DMS53 treated with DMSO at 0.1 percent for 48 hours (cell line): ENCODE data around the gene DGKB.

Source experiments
- DNase-seq: peaks from one replicate; lab custom pipeline; 2025; ENCODE audit not compliant: unreplicated experiment; lab: John Stamatoyannopoulos, UW

Gene DGKB

DNA sequence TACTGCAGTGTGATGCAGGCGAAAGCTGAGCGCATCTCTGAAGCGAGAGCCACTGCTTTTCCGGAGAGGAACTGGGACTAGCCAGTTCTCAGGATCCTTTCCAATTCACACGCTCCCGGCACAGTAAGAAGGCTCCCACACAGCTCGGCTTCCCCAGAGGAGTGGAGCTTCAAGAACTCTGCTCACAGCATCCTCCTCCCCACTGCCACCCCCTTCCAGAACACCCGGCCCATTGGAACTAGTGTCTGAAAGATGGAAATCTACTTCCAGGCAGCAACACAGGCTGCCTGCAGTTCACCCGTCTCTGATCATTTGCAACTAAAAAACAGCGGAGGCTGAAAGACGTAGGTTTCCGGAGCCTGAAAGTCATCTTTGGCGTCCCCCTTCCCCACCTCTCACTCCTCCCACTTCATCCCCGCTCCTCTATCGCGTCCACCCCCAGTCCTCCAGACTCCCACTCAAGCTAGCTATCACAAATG lies at the start of gene DGKB:
DGKB (minus strand) TSS at position 163 of the 479 bp plus-strand sequence.
- peak; percentile 40 for DNase-seq

DNA sequence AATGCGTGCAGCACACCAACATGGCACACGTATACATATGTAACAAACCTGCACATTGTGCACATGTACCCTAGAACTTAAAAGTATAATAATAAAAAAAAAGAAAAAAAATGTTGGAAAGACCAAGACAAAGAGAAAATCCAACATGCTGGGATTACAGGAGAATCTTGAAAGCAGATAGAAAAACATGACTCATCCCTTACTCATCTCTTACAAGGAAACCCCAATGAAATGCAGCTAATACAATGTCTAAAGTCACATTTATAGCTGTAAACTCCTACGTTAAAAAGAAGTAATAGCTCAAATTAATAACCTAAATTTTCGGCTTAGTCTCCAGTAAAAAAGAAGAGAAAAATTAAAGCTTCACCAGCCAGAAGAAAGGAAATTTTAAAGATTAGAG lies 47.5 kb upstream of the DGKB start:
- DNase-seq = no peak

DNA sequence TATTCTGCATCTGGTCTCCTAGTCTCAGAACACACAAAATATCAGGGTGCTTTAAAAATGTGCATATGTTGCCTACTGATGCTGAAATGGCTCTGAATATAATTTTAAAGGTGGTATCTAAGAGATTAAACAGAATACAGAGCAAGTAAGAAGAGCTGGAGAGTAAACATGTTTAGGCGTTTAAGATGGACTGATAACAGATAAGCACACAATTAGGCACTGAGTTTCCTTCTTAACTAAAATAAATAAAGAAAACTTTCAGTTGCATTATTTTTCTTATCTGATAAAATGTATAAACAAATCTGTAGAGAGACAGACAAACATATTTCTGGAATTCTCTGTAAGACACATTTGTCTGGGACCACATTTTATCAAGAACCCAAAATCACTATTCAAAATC lies 35.6 kb upstream of the DGKB start:
- DNase-seq = no peak

DNA sequence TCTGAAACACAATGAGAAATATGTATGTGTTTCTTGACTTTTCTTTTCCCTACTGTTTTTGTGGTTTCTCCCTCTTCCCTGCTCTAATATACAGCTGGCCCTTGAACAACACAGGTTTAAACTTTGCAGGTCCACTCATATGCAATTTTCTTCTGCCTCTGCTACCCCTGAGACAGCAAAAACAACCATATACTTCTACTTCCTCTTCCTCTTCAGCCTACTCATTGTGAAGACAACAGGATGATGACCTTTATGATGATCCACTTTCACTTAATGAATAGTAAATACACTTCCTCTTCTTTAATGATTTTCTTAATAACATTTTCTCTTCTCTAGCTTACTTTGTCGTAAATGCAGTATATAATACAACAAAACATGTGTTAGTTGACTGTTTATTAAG lies 35.0 kb upstream of the DGKB start:
- peak; percentile 10 for DNase-seq

DNA sequence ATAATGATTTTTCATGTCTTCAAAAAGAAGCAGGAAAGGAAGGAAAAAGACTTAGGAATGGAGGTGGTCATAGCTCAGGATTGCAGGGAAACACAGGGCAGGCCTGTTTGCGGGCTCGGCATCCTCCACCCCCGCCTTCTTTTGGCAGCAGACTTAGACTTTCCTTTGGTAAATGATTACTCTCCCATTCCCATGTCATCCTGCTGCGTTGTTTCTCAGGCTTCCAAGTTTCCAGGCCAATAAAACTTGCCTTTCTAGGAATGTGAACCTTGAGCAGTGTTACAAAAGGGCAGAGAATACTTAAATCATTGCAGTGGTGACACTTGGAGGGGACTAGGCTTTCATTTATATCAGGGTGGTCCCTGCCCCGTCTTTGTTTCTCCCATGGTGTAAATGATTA lies 34.0 kb upstream of the DGKB start:
- DNase-seq = no peak

DNA sequence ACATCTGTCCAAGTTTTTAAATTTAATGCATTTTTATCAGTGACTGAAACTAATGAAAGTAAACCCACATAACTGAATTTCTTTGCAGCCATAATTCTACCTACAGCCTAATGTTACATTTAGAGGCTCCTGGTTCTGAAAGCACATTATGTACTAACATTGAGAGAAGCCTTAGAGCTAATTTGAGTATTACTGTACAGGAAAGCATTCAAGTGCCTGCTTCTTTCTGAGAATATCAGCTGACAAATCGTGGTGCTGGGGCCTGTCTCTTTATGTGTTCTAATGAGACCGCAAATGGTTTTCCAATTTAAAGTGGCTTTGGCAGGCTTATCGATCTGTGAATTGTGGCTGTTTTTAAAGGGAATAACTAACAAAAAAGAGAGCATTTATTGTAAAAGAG lies 32.3 kb upstream of the DGKB start:
- no peak for DNase-seq

DNA sequence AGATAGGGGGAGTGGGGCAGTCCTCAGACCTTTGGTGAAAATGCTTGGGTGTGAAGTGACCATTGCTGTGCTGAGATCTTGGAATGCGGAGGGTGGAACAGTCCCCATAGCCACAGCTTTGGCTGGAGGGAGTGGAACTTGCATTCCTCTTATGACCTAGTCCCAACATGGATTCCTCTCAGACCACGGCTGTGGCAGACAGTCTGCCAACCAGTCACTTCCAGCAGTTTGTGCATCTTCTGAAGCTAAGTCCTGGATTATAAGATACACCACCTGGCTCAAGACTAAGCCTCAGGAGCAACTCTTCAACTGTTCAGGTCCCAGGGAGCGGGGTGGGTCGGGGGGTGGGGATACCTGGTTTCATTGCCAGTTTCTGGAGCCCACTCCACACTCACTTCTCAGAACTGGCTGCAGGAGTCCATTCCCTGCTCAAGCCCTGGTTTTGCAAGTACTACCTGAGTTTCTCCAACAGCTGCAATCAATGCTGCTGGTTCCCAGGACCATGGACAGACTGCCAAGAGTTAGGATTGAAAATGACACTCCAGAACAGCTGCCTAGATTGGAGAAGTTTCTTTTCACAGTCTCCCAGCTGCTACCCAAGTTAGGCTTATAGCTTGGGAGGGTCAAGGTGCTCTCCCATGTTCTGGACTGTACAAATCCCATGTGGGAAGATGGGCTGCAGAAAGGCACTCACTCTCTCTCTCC lies 29.1 kb upstream of the DGKB start:
- DNase-seq = no peak

DNA sequence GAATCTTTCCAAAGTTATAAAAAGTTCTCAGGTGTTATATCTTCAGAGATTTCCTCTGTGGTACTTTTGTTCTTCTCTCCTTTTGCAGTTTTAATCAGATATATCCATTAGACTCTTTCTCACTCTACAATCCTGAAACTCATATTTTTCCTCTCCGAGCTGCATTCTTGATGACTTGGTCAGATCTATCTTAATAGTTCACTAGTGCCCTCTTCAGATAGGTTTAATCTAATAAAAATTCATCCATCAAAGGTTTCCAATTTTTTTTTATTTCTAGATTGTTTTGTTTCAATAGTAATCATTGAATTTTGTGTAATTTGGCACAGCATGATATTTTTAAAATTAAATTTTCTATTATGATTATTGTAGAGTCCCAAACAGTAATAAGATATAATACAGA lies 21.8 kb upstream of the DGKB start:
- DNase-seq = peak; percentile 5

DNA sequence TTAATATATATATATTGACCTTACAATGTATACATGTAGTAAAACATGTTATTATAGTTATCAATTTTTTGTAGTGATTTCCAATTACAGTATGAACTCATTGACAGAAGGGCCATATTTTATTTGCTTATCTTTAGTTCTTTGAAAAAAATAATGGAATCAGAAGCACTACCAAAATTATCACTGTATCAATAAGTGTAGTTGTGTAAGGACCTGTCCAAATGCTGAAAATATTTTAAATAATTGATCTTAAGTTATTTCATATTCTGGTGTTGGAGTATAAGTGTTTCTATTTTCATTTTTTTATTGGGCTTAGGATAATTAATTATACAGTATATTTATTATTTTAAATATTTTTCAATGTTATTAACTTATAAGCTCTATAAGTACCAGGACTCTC lies 8.5 kb upstream of the DGKB start:
- DNase-seq = no peak

DNA sequence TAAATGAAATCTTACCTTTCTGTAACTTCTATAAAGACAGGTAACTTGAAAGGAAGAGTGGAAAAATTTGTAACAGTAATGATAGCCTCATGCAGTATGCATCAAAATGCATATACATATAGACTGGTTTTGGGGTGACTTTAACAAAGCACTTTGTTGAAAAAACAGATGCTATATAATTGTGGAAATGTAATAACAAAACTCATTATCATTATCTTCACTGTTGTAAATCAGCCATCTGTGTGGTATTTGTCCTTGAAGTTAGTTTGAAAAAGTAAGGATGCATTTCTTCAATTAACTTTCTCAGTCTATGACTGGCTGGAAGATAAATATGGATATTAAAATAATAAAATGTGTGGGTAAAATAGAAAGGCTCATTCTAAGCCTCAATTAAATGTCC lies 6.1 kb upstream of the DGKB start:
- DNase-seq = no peak

DNA sequence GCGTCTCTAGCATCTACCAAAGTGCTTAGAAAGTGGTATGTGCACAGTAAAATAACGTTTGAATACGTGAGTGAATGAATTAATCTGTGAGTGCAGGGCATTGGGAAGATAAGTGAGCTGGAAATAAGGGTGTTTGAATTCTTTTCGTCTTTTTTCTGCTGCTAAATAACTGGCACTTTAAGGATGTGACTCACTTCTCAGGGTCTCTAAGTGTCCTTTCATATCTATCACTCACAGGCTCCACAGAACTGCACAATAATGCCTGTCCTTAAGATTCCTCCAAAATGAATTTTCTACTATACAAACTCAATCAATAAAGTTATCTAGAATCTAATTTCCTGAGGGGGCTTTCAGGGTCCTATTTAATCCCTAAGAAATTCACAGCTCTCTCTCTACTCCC lies 3.2 kb upstream of the DGKB start:
- DNase-seq = peak; percentile 33

DNA sequence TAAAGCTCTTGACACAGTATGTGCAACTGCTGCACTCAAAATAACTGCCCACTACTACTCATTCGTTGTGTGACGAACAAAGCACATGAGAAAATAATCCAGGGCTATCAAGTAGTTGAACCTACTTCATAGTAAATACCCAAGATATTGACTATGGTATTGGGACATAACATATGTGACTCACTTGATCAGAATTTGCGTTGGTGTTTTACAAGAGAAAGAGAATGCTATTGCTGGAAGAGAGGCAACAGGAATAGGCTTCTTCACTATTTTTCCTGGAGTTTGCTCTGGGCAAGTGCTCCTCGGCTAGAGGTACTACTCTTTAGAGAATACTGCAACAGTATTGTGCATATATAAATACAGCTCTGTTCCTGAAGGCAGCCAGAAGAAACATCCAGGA lies 2.5 kb downstream of the DGKB start:
- no peak for DNase-seq

DNA sequence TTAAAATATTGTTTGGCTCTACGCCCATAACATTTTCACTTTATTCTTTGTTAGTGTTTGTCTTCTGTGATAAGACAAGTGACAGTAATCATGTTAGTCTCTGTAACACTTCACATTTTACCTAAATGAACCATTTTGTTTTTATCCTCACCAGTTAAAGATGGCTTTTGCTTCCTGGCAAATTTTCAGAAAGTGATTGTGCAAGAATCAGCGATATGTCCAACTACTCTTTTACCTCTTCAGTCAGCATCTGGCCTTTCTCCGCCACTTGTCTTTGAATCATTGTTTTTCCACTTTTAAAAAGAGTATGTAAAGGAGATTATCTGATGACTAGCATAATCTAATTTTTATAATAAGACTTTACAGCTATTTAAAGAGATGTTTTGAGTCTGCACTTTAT lies 3.5 kb downstream of the DGKB start:
- no peak for DNase-seq

DNA sequence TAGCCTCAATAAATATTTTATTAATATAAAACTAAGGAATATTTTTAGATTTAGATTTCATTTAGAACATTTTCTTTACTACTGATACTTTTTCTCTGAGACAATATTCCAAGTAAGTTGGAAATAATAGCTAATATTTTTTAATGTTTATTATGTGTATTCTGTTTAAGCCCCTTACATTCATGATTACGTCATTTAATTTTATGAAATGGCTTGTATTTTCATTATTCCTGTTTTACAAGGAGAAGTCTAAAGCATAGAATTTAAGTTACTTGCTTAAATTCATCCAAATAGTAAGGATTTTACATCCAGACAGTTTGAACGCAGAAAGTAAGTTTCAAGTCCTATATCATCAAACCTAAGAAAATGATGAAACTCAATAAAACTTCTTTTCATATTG lies 6.1 kb downstream of the DGKB start:
- DNase-seq = no peak

DNA sequence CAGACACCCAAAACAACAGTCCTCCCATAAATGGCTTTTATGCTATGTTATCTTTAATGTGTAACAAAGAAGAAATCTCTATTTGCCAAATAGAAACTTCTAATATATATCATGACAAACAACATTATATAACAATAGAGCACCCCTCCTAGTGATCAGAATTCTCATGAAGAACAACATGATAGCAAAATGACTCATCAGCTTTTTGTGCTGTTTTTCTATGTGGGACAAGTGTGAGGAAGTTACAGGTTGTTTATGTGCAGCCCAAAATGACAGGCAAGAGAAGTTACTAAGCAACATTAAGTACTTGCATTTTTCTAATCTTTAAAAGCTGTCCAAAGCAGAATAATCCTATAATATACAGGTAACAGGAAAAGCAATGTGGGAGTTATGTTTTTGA lies 7.7 kb downstream of the DGKB start:
- DNase-seq = peak; percentile 17

DNA sequence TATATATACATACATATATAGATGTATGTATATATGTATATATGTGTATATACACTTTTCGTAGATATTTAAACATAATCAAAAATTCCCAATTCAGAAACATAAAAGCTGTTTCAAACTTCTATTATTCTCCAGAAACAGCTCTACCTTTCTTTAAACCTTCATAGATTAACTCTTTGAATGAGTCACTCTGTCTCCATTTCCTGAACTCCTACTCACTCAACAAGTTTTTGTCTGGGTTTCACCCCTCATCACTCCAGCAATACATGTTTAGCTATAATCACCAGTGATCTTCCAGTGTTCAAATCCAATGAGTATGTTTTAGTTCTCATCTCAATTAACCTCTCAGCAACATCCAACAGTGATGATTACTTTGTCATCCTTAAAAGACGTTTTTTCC lies 9.6 kb downstream of the DGKB start:
- DNase-seq = no peak

DNA sequence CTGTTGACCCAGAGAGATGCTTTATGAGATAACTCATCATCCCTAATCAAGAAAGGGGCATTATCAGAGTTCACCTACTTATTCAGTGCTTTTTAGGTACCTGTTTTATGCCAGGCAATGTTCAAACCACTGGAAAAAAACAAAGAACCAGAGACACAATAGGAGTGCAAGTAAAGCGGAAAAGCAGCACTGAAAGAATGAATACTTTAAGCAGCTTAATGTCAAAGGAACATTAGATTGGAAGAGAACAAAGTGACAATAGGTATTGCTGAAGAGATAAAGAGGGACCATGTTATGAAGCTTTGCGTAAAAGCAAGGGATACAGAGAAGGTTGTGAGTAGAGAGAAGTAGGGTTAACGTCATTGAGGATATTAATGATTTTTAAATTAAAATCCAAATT lies 11.3 kb downstream of the DGKB start:
- DNase-seq = no peak

DNA sequence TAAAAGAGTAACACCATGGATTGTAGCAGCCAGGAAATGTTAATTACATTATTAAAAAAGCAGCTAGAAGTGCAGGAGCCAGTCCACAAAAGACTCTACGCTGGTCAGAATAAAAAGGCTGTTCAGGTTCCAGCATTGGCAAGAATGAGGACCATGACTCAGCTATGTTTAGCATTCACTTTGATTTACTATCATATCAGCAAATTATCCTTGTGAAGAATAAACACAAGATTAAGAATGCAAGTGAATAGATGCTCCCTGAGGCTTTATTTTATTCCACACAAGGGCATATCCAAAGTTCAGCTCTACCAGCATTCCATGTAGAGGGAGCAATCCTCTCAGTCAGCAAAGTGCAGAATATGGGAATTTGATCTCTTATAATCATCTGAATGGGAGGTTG lies 13.6 kb downstream of the DGKB start:
- DNase-seq = no peak

DNA sequence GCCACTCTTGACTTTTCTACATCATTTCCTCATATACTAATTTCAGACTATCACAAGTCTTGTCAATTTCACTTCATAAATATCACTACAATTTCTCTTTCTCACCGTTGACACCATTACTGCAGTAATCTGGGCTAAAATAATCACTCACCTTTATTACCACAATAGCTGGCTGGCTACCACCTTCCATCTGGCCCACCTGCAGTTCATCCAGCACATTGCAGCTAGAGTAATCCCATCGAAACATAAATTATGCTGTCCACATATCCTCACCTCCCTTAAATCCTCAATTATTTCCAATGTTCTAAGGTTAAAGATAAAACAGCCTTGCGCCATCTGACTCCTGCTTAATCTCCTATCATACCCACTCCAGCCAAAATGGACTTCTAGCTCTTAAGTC lies 16.0 kb downstream of the DGKB start:
- DNase-seq = no peak

DNA sequence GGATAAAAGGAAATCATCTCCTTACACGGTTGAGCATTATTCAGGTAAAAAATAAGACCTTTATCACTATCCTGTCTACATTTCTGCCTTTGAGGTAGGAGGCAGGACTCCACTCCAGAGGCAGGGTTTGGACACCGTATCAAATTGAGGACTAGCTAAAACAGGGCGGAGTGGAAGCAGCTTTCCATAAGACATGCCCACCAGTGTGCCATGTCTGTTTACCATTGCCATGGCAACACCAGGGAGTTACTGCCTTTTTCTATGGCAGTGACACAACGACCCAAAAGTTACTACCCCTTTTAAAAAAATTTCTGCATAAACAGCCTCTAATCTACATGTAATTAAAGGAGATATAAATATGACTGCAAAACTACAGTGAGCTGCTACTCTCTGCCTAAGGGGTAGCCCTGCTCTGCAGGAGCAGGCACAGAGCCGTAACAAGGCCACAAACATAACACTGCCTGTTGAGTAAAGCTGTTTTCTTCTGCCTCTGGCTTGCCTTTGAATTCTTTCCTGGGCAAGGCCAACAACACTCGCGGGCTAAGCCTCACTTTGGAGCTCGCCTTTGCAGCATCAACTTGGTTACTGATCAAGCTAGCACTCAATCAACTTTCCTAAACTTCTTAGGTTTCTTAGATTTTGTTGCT lies 26.5 kb downstream of the DGKB start:
- DNase-seq = no peak

DNA sequence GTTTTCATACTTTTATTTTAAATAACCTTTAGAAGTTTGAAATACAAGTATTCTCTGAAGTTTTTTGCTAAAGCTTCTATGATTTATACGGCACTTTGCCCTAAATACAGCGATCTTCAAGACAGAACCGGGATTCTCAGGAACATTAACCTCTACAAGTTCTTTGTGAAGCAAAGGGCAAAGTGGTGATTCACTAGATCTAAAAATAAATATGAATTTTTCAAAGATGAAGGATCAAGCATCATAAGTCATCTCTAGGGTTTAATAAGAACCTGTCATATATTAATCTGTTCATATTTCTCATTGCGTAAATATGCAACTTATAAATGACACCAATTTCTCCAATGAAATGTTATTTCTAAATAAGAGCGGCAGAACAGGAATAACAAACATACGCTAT lies 30.7 kb downstream of the DGKB start:
- DNase-seq = no peak

DNA sequence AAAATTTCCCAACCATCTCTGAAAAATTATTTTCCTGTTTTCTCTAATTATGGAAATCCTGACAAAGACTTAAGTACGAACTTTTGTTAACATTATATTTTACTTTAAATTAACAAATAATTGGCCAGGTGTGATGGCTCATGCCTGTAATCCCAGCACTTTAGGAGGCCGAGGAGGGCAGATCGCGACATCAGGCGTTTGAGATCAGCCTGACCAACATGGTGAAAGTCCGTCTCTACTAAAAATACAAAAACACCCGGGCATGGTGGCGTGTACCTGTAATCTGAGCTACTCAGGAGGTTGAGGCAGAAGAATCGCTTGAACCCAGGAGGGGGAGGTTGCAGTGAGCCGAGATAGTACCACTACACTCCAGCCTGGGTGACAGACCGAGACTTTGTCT lies 32.2 kb downstream of the DGKB start:
- DNase-seq = no peak

DNA sequence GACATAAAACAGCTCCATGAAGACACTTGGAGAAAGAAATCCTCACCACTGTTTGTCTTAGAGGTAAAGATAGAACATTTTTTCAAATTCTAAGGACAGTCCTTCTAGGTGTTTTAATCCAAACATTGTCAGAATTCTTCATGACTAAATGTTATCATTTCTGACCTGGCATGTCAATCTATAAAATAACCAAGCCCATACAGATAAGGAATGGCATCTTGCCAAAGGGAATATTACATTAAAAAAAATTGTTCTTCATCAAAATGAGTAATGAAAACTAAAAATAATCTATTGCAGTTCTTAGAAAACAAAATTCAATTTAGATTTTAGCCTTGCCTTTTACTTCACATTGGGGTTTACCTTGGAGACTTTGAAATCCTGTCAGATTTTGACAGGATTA lies 33.6 kb downstream of the DGKB start:
- DNase-seq = no peak
